HL-60 (cell line): ENCODE measurements around the gene XPA.
A peak's percentile ranks its signal among the peaks of the same experiment; 100 is the strongest.

Source experiments
- DNase-seq, 2 experiments: peaks; one replicate each; pipeline ENCODE4 v3.0.0-alpha.2; 2010 to 2020; ENCODE audit warnings: low read depth in 1 of 2, low spot score in 1 of 2
- H3K27ac ChIP-seq: fragments of 250-450 bp; sonication (Bioruptor Pico); replicated peaks from 2 replicates; pipeline ENCODE4 v1.5.1; 2020; ENCODE audit warnings: mild to moderate bottlenecking, moderate library complexity
- H3K27me3 ChIP-seq: fragments of 250-450 bp; sonication (Bioruptor Pico); 2 replicates; pipeline ENCODE4 v1.5.1; 2021; ENCODE audit warnings: mild to moderate bottlenecking, moderate library complexity; ENCODE audit not compliant: insufficient read depth, poor library complexity, severe bottlenecking
- H3K4me3 ChIP-seq: replicated peaks from 2 replicates; pipeline ENCODE4 v1.5.1; 2011; ENCODE audit warnings: mild to moderate bottlenecking, control low read depth, low read length; ENCODE audit not compliant: insufficient read depth
- GABPA ChIP-seq: IDR thresholded peaks from 2 replicates; pipeline ENCODE4 v1.6.1; 2012; ENCODE audit warnings: low read depth
- POLR2AphosphoS5 ChIP-seq: IDR thresholded peaks from 2 replicates; pipeline ENCODE4 v1.6.1; 2012; ENCODE audit warnings: low read depth
- REST ChIP-seq: IDR thresholded peaks from 2 replicates; pipeline ENCODE4 v1.6.1; 2012; ENCODE audit warnings: low read depth; ENCODE audit not compliant: insufficient replicate concordance
- SPI1 ChIP-seq: IDR thresholded peaks from 2 replicates; pipeline ENCODE4 v1.6.1; 2012; ENCODE audit warnings: low read depth, mild to moderate bottlenecking, borderline replicate concordance
- TF ChIP-seq, protein P1 (sequence below): IDR thresholded peaks from one replicate; pipeline ENCODE4 v1.5.1; 2011; ENCODE audit warnings: low read length, control low read depth, inconsistent platforms; ENCODE audit not compliant: insufficient read depth

XPA gene

DNA sequence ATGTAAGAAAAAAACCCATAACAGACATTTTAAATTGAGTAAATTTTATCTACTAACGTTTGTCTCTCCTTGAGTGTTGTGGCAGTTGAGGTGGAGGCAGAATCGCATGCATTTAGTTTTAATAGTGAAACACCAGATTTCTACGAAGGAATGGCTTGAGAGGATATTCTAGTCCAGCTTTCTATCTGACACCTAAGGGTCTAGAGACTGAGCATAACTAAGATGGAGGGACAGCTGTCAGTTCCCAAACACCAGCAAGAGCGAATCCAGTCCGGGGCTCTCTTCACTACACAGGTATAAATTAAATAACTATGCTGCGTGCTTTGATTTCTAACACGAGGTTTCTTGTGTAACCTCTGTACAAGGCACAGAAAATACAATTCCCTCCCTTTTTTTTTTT is 62.1 kb downstream of the XPA start:
- no peak overlapping the region; the same call in 1 of the 2 replicates for H3K27ac ChIP-seq
- H3K27me3 ChIP-seq = no peaks in the 10 kb centered on the region
- no peak for TF ChIP-seq SPI1
- TF ChIP-seq GABPA = no peak
- TF ChIP-seq, protein P1, sequence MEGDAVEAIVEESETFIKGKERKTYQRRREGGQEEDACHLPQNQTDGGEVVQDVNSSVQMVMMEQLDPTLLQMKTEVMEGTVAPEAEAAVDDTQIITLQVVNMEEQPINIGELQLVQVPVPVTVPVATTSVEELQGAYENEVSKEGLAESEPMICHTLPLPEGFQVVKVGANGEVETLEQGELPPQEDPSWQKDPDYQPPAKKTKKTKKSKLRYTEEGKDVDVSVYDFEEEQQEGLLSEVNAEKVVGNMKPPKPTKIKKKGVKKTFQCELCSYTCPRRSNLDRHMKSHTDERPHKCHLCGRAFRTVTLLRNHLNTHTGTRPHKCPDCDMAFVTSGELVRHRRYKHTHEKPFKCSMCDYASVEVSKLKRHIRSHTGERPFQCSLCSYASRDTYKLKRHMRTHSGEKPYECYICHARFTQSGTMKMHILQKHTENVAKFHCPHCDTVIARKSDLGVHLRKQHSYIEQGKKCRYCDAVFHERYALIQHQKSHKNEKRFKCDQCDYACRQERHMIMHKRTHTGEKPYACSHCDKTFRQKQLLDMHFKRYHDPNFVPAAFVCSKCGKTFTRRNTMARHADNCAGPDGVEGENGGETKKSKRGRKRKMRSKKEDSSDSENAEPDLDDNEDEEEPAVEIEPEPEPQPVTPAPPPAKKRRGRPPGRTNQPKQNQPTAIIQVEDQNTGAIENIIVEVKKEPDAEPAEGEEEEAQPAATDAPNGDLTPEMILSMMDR = no peak
- TF ChIP-seq POLR2AphosphoS5 = no peak
- TF ChIP-seq REST = no peak
- peak overlapping the region; percentile 90 for H3K4me3 ChIP-seq
- DNase-seq = no peak

DNA sequence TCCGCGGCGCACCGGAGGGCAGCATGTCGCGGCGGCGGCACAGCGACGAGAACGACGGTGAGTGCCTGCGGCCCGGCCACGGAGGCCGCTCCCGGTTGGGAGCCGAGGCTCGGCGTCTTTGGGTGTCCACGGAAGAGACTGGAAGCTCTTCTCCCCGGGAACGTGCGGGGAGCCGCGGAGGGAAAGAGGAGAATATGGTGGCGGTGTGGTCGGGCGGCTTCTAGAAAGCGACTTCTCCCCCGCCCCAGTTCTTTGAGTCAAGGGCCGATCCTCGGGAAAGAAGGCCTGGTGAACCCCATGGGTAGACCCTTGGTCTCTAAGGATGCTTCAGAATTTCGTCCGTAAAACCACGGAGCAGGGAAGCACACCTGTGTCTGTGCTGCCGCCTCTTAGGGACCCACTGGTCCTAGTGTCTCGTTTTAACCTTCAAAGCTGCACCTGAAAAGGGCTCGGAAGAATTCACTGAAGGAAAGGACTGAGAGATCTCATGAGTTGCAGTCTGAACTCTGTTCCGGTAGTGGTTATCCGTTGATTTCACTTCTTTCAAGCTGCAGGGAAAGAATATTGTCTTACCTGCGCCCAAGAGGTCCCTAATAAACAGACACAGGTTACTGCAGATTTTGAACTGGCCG is 63.2 kb downstream of the XPA start:
- TF ChIP-seq, protein P1 = no peak
- TF ChIP-seq GABPA (no peak), REST (no peak), SPI1 (no peak), POLR2AphosphoS5 (no peak; the same call in 1 of the 2 replicates)
- no peak for DNase-seq
- Histone ChIP-seq H3K27ac (peak overlapping the region; percentile 93), H3K27me3 (no peaks in the 10 kb centered on the region), H3K4me3 (peak overlapping the region; percentile 90)

GRCh38 chr9:97632985-97633858 is 63.9 kb downstream of the XPA start, which contains the start of the genes NCBP1 and TSTD2:
Gene NCBP1 (plus strand): TSS chr9:97633821. CDS start chr9:97633882, 61 bp downstream.
Gene TSTD2 (minus strand): TSS chr9:97633368. CDS start chr9:97627562, 5,806 bp downstream.
- Histone ChIP-seq H3K27me3 (no peaks in the 10 kb centered on the region), H3K4me3 (peak within 1 kb of the TSS; percentile 90), H3K27ac (peak within 1 kb of the TSS; percentile 93)
- peak; percentile 95 to 97 for DNase-seq
- TF ChIP-seq POLR2AphosphoS5 (peak; percentile 92), GABPA (peak; percentile 93), SPI1 (no peak), REST (peak; percentile 70)
- TF ChIP-seq, protein P1 = no peak
